Astrocyte of the hippocampus (primary cell): ENCODE data around the gene MIF.
"Not testable (repeated sequence)": the region's sequence is repeated elsewhere in the genome, so short reads cannot be mapped to it uniquely, and the experiment has no call there.

Source experiments
- DNase-seq: peaks from one replicate; pipeline ENCODE4 v3.0.0; 2011; ENCODE audit warnings: low read depth, low spot score

MIF gene

DNA sequence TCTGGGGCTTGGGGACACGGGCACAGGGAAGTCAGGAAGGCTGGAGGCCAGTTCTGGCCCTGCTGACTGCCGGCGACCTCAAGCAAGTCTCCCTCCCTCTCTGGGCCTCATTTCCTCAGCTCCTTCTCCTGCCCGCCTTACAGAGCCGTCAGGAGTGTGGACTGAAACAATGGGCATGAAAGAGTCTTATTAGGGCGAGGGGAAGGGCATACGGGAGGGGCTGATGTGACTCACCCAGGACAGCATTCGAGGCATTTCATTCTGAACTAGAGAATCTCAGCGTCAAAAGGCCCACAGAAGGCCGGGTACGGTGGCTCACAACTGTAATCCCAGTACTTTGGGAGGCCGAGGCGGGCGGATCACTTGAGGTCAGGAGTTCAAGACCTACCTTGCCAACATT lies 46.0 kb downstream of the MIF start:
- not testable (repeated sequence) for DNase-seq
